ENCODE results near the gene SIGLEC8.
"Not testable (repeated sequence)": the region's sequence is repeated elsewhere in the genome, so short reads cannot be mapped to it uniquely, and the experiment has no call there.

The SIGLEC8 gene

DNA sequence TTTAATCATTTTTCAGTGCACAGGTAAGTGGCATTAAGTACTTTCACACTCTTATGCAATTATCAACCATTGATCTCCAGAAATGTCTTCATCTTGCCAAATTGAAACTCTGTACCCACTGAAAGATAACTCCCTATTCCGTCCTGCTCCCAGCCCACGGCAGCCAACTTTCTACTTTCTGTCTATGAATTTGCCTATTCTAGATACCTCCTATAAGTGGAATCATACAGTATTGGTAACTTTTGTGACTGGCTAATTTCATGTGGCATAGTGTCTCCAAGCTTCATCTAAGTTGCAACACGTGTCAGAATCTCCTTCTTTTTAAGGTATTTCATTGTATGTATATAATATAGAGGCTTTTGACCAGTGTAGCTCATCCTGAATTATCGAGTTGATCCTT is 14.4 kb upstream of the SIGLEC8 start:
- no peak for DNase-seq

DNA sequence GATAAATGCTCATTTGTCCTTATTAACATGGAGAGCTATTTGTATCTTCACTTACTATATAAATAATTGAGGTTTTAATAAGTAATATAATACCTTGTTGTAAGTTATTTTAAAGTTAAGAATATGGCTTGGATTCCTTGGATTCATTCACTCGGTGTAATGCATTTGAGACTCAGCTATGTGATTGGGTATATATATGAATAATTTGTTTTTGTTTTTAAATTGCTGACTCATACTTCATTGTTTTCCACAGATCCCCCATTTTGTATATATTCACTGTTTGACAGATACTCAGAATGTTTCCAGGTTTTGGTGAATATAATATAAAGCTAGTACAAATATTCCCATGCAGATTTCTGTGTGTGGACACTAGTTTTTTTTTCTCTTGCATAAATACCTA is 13.3 kb upstream of the SIGLEC8 start:
- DNase-seq = no peak

DNA sequence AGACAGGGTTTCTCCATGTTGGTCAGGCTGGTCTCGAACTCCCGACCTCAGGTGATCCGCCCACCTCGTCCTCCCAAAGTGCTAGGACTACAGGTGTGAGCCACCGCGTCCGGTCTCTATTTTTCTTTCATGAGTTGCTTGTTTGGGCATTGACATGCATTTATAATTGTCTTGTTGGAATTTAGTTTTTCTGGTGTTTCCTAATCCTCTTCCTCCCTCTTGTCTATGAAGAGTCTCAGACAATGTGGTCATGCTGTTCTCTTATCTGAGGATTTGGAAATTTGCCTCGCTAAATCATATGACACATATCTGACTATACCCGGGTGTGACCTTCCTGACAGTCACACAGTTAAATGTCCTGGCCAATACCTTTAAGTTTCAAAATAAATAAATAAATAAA is 12.7 kb upstream of the SIGLEC8 start:
- DNase-seq = no peak

DNA sequence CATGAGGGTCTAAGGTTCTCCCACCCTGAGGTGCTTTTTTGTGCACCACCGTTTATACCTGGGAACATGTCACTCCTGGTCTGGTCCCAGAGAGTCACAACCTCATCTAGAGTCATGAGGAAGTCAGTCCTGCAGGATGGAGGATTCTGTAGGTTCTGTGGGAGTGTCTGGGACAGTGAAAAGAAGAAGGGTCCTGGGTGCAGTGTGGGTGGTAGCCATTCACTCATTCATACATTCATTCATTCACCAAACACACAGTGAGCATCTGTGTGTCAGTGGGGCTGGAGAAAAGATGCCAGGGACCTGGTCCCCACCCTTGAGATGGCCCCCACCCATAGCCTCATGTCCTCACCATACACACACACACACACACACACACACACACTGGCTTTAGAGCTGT is 11.4 kb upstream of the SIGLEC8 start:
- DNase-seq = no peak

DNA sequence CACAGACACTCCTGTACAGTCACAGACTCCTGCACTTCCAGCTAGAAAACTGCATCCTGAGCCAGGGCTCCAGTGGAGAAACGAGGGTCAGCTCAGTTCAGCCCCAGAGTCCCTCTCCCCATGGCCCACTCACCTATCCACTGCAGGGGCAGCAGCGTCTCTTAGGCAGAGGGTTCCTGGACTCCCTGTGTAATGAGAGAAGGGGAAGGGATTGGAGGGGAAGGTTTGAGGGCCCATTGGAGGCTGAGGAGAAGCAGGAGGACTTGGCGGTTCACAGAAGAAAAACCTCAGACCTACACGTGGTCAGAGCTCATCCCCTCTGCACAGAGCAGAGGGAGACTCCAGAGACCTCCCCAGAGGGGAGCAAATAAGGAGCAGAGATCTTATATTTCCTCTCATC is 10.9 kb upstream of the SIGLEC8 start:
- DNase-seq = no peak

DNA sequence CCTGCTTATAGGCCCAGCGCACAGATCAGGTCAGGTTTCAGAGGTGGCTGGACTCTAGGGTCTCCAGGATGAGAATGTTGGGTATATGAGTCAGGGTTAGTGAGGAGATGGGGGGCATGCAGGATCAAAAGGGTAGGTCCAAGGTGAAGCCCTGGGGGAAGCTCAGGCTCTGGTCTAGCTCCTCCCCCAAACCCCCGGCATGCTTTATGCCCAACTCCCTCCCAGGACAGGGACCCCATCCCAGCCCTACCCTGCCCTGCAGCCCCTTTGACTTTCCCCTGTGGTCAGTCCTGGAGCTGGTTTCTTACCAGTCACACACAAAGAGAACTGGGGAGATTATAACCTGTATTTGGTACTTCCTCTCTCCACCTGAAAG is 10.3 kb upstream of the SIGLEC8 start:
- no peak for DNase-seq

DNA sequence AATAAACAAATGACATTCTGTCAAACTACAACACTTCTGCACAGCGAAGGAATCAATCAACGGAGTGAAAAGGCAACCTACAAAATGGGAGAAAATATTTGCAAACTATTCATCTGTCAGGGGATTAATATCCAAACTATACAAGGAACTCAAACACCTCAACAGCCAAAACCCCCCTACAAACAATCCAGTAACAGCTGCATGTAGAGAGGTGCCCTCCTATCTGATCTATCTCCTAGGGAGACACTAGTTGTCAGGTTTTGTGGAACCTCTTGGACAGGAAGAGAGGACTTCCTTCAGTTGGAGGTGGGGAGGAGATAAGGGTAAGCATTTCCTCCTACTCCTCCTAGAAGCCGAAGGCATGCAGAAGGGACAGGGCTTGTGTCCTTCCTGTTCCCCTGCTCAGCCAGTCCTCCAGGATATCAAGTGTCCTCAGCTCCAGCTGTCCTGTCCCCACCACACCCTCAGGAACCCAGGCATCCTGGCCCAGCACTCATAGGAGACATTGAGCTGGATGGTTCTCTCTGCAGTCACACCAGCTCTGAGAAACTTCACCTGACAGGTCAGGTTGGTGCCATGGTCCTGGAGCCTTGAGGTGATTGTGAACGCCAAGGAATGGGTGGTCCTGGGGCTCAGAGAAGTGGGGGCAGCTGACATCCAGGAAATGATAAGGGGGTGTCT is 9.8 kb upstream of the SIGLEC8 start:
- no peak for DNase-seq

DNA sequence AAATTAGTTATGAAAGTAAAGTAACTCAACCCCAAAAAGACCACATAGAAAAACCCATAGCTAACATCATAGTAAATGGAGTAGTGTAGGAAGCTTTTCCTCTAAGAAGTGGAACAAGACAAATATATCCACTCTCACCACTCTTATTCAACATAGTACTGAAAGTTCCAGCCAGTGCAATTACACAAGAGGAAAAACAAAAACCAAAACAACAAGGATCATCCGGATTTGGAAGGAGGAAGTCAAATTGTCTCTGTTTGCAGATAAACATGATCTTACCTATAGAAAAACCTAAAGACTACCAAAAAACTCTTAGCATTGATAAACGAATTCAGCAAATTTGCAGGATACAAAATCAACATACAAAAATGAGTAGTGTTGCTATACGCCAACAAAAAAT is 8.5 kb upstream of the SIGLEC8 start:
- DNase-seq = no peak

DNA sequence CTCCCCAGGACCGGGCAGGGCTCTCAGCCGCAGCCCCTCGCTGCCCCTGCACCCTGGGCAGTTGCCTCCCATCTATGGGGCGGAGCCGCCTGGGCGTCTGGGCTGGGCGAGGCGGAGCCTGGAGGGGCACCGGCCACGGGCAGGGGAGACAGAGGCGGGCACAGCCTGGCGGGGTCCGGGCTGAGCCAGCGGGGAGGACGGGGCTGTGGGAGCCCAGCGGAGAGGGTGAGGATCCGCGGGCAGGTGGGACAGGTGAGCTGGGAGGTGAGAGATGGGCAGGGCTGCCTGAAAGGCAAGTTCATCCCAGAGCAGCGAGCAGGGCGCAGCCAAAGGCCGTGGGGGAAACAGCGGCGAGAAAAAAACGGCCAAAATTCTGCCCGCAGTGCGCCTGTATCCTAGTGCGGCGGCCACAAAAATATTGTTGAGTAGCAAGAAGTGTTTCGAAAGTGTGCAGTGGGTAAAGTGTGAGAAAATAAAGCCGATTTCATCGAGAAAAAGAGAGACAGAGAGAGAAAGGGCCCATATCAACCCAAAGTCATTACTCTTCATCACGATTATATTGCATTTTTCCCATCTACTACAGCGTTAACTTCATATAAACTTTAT is 5.8 kb upstream of the SIGLEC8 start:
- not testable (repeated sequence) for DNase-seq

DNA sequence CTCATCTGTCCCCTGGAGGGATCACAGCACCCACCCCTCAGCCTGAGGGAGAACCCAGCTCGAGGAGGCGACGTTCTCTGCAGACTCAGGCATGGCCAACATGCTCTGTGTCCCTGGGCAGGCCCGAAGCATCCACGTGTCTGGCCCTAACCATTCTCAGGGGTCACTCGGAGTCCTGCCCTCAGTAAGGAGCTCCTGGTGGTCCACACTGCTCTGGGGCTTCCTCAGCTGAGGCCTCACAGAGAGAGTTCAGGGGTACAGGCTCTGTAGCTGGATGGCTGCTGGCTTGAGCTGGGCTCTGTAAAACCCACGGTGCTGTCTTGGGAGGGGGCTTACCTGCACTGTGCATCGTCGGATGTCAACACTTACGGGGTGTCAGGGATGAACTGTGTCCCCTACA is 4.4 kb upstream of the SIGLEC8 start:
- DNase-seq = no peak

DNA sequence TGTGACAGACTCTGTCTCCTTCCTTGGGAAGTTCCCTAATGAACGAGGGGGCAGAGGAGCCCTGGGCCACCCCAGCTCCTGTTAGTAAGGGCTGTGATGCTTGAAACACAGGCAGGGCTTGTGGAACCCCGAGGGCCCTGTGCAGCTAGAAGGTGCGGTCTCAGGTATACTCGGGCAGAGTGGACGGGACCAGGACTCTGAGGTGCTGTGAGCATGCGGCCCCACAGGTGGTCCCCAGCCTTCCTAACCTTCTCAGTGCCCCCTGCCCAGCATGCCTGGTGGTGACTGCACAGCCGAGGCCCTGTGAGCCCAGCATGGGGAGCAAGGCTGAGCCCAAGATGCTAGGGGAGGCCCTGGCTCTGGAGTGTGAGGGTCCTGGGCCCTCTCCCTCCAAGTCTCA is 4.0 kb upstream of the SIGLEC8 start:
- DNase-seq = no peak

DNA sequence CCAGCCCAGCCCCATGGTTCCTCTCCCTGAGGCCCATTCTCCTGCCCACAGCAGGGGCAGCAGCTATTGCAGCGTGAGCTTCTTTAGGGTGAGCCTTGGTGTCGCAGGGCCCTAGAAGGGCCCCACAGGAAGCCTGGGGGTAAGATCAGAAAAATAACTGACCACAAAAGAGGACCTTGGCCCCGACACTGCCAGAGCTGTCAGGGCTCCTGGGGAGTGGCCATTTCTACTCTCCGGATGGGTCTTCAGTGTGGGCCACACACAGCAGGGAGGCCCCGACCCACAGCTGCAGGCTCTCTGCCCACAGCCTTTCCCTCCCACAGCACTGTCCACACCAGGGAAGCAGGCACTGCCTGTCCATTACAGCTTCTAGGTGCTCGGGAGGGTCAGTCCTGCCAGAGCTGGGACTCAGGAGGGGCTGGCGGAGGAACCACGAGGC is 3.5 kb upstream of the SIGLEC8 start:
- no peak for DNase-seq

DNA sequence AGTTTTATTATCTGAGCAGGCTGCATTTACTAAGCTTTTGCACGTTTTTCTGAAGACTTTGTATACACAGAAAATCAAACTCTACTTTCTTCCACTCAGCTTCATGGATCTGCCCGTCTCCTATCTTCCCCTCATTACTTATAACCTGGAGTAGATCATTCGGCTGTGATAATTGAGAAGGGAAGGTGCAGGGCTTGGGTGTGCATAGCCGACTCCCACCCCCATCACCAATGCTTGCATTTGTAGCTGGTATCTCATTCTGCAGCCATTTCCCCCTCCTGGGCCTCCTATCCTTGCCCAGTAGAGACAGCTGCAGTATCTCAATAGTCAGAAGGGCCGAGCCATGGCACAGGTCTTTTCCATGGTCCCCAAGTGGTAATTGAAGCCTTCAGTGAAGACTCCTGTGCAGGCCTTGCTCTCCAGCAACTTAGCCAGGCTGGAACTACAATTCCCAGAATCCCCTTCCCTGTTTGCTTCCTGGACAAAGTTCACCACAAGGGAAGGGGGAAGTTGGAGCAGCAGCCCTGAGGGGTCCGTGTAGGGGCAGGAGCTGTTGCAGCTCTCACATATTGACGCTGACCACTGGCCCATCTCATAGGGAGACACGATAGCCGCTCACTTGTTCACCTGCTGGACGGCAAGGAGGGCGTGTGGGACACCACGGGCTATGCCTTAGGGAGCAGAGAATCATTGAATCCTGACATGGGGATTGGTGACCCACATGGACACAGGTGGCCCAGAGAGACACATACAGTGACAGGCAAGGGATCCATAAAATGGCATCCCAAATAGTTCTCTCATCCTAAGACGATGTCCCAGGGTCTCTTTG is 2.1 kb upstream of the SIGLEC8 start:
- DNase-seq = no peak

DNA sequence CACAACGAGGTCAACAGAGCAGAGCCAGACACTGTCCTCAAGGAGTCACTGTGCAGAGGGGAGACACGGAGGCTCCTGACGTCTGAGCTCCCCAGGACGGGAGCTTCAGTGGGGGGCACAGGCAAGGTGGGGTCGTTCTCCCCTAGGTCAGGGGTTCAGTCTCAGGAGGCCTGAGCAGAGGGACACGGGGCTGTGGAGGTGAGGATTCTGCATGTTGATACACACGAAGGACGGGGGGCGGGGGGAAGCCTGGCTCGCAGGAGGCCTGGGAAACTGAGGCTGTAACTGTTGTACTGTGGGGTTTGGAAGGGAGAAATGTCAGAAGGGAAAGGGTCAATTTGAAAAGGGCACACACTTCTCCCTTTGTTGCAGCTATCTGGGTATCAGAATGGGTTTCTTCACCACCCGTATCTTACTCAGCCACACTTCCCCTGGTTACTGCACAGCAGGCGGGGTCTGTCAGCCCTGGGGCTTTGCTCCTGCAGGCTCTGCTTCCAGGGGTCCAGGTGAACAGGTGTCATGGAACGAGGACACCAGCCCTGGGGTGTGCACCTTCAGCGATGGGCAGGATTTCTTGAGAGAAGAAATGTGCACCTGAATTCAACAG is 748 bp upstream of the SIGLEC8 start:
- DNase-seq = no peak

DNA sequence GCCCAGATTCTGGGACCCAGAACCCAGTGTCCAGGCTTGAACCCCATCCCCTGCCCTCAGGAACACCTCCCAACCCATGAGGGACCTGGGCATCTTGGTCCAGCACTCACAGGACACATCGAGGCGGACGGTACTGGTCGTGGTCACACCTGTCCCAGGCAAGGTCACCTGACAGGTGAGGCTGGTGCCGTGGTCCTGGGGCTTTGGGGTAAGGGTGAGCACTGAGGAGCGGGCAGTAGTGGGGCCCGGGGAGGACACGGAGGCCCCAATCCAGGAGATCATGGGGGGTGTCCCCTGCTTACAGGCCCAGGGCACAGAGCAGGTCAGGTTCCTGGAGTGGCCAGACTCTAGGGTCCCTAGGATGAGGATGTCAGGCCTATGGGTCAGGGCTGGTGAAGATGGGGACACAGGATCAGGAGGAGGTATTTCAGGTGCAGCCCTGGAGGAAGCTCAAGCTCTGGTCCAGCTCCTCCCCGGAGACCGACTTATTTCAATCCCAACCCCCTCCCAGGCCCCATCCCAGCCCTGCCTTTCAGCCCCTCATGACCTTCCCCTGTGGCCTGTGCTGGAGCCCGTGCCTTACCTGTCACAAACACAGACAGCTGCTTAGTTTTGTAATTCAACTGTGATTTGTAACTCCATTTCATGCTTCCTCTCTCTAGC is 772 bp downstream of the SIGLEC8 start:
- DNase-seq = no peak

DNA sequence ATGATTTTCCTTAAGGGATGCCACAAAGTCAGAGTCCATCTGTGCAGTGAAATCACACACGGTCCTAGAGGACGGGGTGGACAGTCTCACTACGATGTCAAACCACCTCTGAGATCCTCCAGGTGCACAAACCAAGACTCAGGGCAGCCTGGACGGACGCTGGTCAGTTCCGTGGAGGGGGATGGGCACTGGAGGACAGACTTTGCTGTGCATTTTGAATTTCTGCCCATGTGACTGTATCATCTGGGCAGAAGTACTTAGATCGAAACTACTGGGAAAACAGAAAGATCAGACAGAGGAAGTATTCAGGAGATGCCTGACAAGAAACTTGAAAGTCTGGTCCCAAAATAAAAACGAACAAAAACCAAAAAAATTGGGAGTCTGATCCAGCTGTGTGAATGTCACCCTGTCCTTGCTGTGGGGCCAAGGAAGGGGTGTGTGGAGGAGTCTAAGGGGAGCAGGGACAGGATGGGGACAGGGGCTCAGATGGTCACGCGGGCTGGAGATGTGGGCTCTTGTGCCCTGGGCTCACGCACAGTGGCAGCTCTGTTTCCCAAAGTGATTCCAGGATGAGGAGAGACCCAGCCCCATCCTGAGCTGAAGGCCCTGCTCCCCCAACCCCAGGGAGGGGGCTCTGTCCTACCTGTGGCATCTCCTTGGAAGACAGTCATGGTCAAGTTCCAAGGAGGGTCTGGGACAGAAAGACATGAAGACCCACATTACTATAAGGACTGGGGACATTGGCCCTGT is 1.5 kb downstream of the SIGLEC8 start:
- DNase-seq = no peak

DNA sequence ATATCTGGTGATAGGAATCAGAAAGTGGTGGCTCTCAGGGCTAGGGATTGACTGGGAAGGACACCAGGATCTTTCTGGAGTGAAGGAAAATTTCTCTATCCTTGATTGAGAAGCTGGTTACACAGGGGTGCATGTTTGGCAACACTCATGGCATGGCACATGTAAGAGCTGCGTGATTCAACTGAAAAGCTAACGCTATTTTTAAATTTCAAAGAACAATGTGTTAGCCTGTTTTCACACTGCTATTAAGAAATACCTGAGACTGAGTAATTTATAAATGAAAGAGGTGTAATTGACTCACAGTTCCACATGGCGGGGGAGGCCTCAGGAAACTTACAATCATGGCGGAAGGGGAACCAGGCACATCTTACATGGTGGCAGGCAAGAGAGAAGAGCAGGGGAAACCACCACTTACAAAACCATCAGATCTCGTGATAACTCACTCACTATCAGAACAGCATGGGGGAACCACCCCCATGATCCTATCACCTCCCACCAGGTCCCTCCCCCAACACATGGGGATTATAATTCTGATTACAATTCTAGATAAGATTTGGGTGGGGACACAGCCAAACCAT is 7.4 kb downstream of the SIGLEC8 start:
- DNase-seq = no peak

DNA sequence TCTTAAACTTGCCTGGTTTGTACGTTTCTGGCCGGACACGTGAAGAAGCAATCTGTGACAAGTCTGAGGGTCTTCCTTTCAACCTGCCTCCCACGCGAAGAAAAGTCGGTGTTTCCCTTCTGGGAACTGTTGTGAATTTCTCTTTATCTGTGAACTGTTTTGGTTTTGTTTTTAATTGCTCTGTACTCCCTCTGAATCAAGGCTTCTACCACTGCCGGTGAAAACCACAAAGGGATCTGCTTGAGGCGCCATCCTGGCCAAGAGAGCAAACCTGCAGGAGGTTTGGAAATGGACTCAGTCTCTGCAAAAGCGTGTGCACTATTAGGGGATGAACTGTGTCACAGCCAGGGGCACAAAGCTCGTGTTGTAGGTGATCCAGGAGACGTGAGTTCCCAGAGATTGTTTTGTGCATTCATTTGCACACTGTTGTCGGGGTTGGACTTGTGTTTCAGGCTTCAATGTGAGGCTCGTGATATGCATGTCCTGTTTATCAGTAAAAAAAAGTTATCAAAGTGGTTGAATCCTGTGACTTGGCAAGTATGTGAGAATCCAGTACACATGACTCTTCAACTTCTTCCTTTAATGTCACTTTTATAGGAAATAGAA is 9.7 kb downstream of the SIGLEC8 start:
- no peak for DNase-seq

DNA sequence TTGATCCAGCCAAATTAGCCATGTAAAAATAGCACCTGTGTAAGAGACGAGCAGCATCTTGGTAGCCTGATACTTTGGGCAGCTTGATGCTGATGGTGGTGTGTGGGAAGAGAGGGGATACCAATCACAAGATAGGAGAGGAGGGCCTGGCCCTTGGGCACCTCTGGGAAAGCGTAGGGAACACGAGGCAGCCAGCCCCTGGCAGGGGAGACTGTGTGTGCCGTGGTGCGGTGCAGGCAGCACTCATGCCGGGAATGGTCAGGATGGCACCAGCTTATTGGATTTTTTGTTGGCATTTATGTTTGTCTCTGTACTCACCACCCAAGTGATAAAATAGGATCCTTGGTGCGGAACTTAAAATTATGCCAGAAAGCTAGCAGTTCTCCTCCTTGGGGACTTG is 10.2 kb downstream of the SIGLEC8 start:
- DNase-seq = no peak

DNA sequence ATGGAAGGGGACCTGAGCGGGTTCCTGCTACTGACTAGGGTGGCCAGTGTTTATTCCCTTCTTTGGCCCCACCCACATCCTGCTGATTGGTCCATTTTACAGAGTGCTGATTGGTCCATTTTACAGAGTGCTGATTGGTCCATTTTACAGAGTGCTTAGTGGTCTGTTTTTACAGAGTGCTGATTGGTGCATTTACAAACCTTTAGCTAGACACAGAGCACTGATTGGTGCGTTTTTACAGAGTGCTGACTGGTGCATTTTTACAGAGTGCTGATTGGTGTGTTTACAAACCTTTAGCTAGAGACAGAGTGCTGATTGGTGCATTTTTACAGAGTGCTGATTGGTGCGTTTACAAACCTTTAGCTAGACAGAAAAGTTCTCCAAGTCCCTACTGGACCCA is 10.7 kb downstream of the SIGLEC8 start:
- not testable (repeated sequence) for DNase-seq

Data from CD4-positive, alpha-beta T cell treated with Interferon alpha-2 for 1 hour (primary cell).